ENCODE measurements around the gene LHFPL6.

LHFPL6 gene

GRCh38 chr13:39385154-39385553 is 217.8 kb downstream of the LHFPL6 start:
- Histone ChIP-seq H3K27ac (no peak overlapping the region), H3K36me3 (no peaks in the 10 kb centered on the region), H3K4me1 (ENCODE audit: control insufficient read depth in 1 of 2, insufficient read depth in 1 of 2, low read depth in 1 of 2, low read length in 1 of 2) (no peaks in the 10 kb centered on the region), H3K9me3 (no peaks in the 10 kb centered on the region), H3K4me3 (ENCODE audit: low read depth in 1 of 2, low read length in 1 of 2) (no peak overlapping the region), H3K27me3 (no peaks in the 10 kb centered on the region)
- no peak for TF ChIP-seq CTCF (IDR thresholded peaks at IDR 0.05)

GRCh38 chr13:39381456-39381855 is 221.5 kb downstream of the LHFPL6 start:
- H3K9me3 ChIP-seq = no peaks in the 10 kb centered on the region
- H3K4me3 ChIP-seq (ENCODE audit: low read depth in 1 of 2, low read length in 1 of 2) = no peak overlapping the region
- H3K36me3 ChIP-seq = no peaks in the 10 kb centered on the region
- TF ChIP-seq CTCF (IDR thresholded peaks at IDR 0.05) = no peak
- H3K27me3 ChIP-seq = no peaks in the 10 kb centered on the region
- H3K4me1 ChIP-seq (ENCODE audit: control insufficient read depth in 1 of 2, insufficient read depth in 1 of 2, low read depth in 1 of 2, low read length in 1 of 2) = no peaks in the 10 kb centered on the region
- H3K27ac ChIP-seq = no peak overlapping the region

- H3K4me3 ChIP-seq (ENCODE audit: low read depth in 1 of 2, low read length in 1 of 2) = no peak overlapping the region
Measured at GRCh38 chr13:39379667-39380655, 223.0 kb downstream of the LHFPL6 start.

GRCh38 chr13:39379118-39379517 is 223.9 kb downstream of the LHFPL6 start:
- H3K27me3 ChIP-seq = no peaks in the 10 kb centered on the region
- no peaks in the 10 kb centered on the region for H3K36me3 ChIP-seq
- no peaks in the 10 kb centered on the region for H3K4me1 ChIP-seq (ENCODE audit: control insufficient read depth in 1 of 2, insufficient read depth in 1 of 2, low read depth in 1 of 2, low read length in 1 of 2)
- H3K9me3 ChIP-seq = no peaks in the 10 kb centered on the region
- no peak overlapping the region for H3K4me3 ChIP-seq (ENCODE audit: low read depth in 1 of 2, low read length in 1 of 2)
- H3K27ac ChIP-seq = no peak overlapping the region
- no peak for TF ChIP-seq CTCF (IDR thresholded peaks at IDR 0.05)

More at GRCh38 chr13:39379667-39380655, 223.0 kb downstream of the LHFPL6 start:
- TF ChIP-seq CTCF (IDR thresholded peaks at IDR 0.05) = no peak
- Histone ChIP-seq H3K36me3 (no peaks in the 10 kb centered on the region), H3K9me3 (no peaks in the 10 kb centered on the region), H3K27me3 (no peaks in the 10 kb centered on the region), H3K4me1 (ENCODE audit: control insufficient read depth in 1 of 2, insufficient read depth in 1 of 2, low read depth in 1 of 2, low read length in 1 of 2) (no peaks in the 10 kb centered on the region), H3K27ac (no peak overlapping the region)

GRCh38 chr13:39378306-39378705 is 224.7 kb downstream of the LHFPL6 start:
- TF ChIP-seq CTCF (IDR thresholded peaks at IDR 0.05) = no peak
- Histone ChIP-seq H3K27ac (no peak overlapping the region), H3K4me3 (ENCODE audit: low read depth in 1 of 2, low read length in 1 of 2) (no peak overlapping the region), H3K9me3 (no peaks in the 10 kb centered on the region), H3K4me1 (ENCODE audit: control insufficient read depth in 1 of 2, insufficient read depth in 1 of 2, low read depth in 1 of 2, low read length in 1 of 2) (no peaks in the 10 kb centered on the region), H3K27me3 (no peaks in the 10 kb centered on the region), H3K36me3 (no peaks in the 10 kb centered on the region)
